ENCODE results near the gene KIF17. TPM values are rescaled to one million over a fixed set of nuclear protein-coding genes. Genes with fewer than 3 reads are reported as not detected.

The KIF17 gene
- total RNA-seq, 1 donor from 2014 or later: 1.1 TPM

DNA sequence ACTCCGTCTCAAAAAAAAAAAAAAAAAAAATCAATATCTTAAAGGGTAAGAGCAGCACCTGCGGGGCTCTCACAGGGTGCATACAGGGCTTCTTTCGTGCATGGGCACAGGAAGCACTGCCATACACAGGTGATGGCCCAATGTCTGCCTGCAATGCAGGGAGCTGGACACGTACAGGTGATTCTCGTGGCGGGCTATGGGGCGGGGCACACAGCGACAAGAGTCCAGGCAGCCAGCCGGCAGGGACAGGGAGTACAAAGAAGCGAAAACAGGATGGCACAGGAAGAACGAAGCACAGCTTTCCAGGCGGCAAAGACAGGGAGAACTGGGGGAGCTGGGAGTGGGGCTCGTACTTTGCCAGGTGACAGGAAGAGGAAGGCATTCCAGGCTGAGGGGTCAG lies 1.6 kb downstream of the KIF17 start:
- Mint-ChIP-seq H3K4me1 (ENCODE audit: low read depth) (no peaks in the 10 kb centered on the region), H3K27ac (no peak overlapping the region), H3K27me3 (peaks cover 40% of the 10 kb centered on the region), H3K36me3 (ENCODE audit: insufficient read depth) (no peaks in the 10 kb centered on the region), H3K9me3 (ENCODE audit: low read depth) (no peaks in the 10 kb centered on the region), H3K4me3 (ENCODE audit: low read depth) (peak overlapping the region; percentile 70)
- TF ChIP-seq, protein P1, sequence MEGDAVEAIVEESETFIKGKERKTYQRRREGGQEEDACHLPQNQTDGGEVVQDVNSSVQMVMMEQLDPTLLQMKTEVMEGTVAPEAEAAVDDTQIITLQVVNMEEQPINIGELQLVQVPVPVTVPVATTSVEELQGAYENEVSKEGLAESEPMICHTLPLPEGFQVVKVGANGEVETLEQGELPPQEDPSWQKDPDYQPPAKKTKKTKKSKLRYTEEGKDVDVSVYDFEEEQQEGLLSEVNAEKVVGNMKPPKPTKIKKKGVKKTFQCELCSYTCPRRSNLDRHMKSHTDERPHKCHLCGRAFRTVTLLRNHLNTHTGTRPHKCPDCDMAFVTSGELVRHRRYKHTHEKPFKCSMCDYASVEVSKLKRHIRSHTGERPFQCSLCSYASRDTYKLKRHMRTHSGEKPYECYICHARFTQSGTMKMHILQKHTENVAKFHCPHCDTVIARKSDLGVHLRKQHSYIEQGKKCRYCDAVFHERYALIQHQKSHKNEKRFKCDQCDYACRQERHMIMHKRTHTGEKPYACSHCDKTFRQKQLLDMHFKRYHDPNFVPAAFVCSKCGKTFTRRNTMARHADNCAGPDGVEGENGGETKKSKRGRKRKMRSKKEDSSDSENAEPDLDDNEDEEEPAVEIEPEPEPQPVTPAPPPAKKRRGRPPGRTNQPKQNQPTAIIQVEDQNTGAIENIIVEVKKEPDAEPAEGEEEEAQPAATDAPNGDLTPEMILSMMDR (IDR thresholded peaks at IDR 0.05; ENCODE audit: unreplicated experiment): no peak
- no peak for DNase-seq (ENCODE audit: low spot score, unreplicated experiment)

DNA sequence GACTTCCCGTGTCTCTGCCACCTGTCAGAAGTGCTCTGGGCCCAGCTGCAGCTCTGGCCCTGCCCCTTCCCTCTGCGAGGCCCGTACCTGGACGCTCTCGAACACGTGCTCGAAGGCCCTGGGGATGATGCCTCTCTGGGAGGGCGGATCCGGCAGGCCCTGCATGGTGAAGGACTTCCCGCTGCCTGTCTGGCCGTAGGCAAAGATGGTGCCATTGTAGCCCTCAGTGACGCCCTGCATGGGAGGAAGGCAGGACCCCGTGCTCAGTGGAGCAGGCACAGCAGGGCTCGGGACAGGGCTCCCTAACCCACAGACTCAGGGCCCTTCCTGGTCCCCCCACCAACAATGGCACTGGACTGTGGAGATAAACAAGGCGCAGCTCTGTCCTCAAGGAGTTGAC lies 2.4 kb downstream of the KIF17 start:
- no peaks in the 10 kb centered on the region for H3K36me3 Mint-ChIP-seq (ENCODE audit: insufficient read depth)
- no peak overlapping the region for H3K4me3 Mint-ChIP-seq (ENCODE audit: low read depth)

DNA sequence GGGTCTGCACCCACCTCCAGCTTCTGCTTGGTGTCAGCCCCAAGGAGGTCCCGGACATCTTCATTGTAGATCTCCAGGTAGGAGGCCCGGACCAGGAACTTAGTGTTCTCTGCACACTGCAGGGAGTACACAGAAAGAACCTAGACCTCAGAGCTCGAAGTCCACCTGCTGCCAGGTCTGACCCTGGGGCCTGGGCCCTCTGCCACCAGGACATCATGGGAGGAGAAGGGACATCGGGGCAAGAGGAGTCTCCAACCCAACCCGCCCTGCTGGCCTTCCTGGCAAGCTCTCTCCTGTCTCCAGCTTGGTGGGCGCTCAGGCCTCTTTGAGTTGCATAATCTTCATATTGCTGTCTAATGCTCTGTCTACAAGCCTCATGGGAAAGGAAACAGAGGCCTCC lies 4.4 kb downstream of the KIF17 start:
- TF ChIP-seq, protein P1 (IDR thresholded peaks at IDR 0.05; ENCODE audit: unreplicated experiment): no peak
- no peak overlapping the region for H3K27ac Mint-ChIP-seq
- peaks cover 13% of the 10 kb centered on the region for H3K27me3 Mint-ChIP-seq
- no peak for DNase-seq (ENCODE audit: low spot score, unreplicated experiment)
- no peak overlapping the region for H3K4me3 Mint-ChIP-seq (ENCODE audit: low read depth)
- no peaks in the 10 kb centered on the region for H3K36me3 Mint-ChIP-seq (ENCODE audit: insufficient read depth)
- H3K4me1 Mint-ChIP-seq (ENCODE audit: low read depth): no peaks in the 10 kb centered on the region
- H3K9me3 Mint-ChIP-seq (ENCODE audit: low read depth): no peaks in the 10 kb centered on the region

More for the DNA sequence above, 2.4 kb downstream of the KIF17 start:
- Mint-ChIP-seq H3K9me3 (ENCODE audit: low read depth) (no peaks in the 10 kb centered on the region), H3K27me3 (peaks cover 33% of the 10 kb centered on the region), H3K27ac (no peak overlapping the region), H3K4me1 (ENCODE audit: low read depth) (no peaks in the 10 kb centered on the region)
- DNase-seq (ENCODE audit: low spot score, unreplicated experiment): no peak
- TF ChIP-seq, protein P1 (IDR thresholded peaks at IDR 0.05; ENCODE audit: unreplicated experiment): no peak

DNA sequence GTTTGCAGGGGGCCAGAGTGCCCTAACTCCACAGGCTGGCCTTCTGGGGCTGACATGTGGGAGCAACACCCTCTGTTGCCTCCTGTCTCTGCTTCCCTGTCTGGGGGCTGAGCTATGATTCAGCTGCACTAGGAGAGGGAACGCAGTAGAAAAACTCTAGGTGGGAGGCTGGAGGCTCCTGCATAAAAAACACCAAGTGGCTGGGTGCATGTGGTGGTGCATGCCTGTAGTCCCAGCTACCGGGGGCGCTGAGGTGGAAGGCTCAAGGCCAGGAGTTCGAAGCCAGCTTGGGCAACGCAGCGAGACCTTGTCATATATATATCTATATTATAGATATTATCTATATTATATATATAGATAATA lies 5.6 kb downstream of the KIF17 start:
- TF ChIP-seq, protein P1 (IDR thresholded peaks at IDR 0.05; ENCODE audit: unreplicated experiment): no peak
- Mint-ChIP-seq H3K4me3 (ENCODE audit: low read depth) (no peak overlapping the region), H3K4me1 (ENCODE audit: low read depth) (no peaks in the 10 kb centered on the region), H3K9me3 (ENCODE audit: low read depth) (no peaks in the 10 kb centered on the region), H3K27me3 (peaks cover 9% of the 10 kb centered on the region), H3K36me3 (ENCODE audit: insufficient read depth) (no peaks in the 10 kb centered on the region), H3K27ac (no peak overlapping the region)
- DNase-seq (ENCODE audit: low spot score, unreplicated experiment): no peak

DNA sequence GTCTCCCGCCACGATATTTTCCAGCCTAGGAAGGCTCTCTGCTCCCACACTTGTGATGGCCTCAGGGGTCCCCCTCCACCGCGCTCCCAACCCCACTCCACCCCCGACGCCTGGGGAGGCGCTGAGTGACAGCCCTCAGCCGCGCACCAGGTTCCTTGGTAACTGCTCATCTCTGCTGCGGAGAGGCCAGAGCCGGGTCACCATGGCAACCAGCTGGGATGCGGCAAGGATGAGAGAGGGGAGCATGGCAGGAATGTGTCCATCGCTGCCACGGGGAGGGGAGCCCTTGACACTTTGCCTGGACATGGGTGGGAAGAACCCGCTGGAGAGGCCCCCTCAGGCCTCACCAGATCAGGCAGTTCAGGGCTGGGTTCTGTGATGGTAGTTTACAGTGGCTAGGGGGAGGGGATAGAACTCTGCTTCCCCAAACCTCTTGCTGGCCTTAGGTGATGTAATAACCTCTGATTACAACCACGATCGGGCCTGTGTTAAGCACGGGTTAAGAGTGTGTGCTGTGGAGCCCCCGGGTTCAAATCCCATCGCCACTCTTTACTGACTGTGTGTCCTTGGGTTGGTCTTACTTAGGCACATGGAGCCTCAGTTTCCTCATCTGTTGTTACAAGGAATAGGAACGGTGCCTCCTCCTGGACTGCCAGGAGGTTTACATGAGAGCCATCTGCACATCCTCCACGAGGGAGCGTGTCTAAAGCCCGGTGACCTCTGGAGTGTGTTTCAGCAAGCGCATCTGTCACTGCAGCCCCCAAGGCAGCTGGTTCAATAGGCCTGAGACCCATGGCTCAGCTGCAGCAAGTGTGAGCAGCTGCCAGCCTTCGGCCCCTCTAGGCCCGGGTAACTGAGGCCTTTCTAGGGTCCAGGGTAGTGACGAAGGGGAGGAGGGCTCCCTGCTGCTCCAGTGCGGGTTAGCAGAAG lies 6.3 kb downstream of the KIF17 start:
- Mint-ChIP-seq H3K9me3 (ENCODE audit: low read depth) (no peaks in the 10 kb centered on the region), H3K36me3 (ENCODE audit: insufficient read depth) (no peaks in the 10 kb centered on the region), H3K4me3 (ENCODE audit: low read depth) (no peak overlapping the region), H3K4me1 (ENCODE audit: low read depth) (no peaks in the 10 kb centered on the region), H3K27me3 (peaks cover 5% of the 10 kb centered on the region), H3K27ac (no peak overlapping the region)
- no peak for DNase-seq (ENCODE audit: low spot score, unreplicated experiment)
- TF ChIP-seq, protein P1 (IDR thresholded peaks at IDR 0.05; ENCODE audit: unreplicated experiment): no peak
